ENCODE measurements around the gene GUCD1.

- no peak; the same call in 1 of the 2 replicates for TF ChIP-seq POLR2A (IDR thresholded peaks at IDR 0.05; ENCODE audit: low read depth, low read length)
- no peak for TF ChIP-seq POLR2AphosphoS5 (IDR thresholded peaks at IDR 0.05; ENCODE audit: low read depth, low read length)
- no peak for TF ChIP-seq TAF1 (IDR thresholded peaks at IDR 0.05; ENCODE audit: low read depth, low read length)
- no peak for TF ChIP-seq POU2F2 (IDR thresholded peaks at IDR 0.05; ENCODE audit: low read depth, low read length)
- TF ChIP-seq PAX5 (IDR thresholded peaks at IDR 0.05; ENCODE audit: insufficient read depth, low read length, severe bottlenecking), result no peak
- TF ChIP-seq SPI1 (IDR thresholded peaks at IDR 0.05; ENCODE audit: low read depth, low read length), result no peak
These were observed 4.7 kb downstream of the GUCD1 start for GRCh38 chr22:24550028-24550901.

Measured in GM12891 (cell line).